ENCODE results near the gene PTPDC1. TPM values are rescaled to one million over a fixed set of nuclear protein-coding genes. Genes with fewer than 3 reads are reported as not detected.

PTPDC1 gene
- total and polyA plus RNA-seq, 2 of the 4 experiments (the other 2 are of a cell fraction): 3.9 to 6.1 TPM

DNA sequence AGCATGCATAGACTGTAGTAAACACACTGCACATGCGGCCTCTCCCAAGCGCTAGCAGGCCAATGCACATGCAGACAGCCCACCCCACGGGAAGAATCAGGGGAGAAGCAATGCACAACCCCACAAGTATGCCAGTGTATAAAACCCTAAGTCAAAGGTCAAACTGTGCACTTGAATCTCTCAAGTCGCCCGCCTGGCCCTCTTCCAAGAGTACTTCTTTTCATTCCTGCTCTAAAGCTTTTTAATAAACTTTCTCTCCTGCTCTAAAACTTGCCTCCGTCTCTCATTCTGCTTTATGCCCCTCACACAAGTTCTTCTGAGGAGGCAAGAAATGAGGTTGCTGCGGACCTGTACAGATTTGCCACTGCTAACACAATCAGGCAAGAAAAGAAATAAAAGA, 50.4 kb downstream of the PTPDC1 start:
- in situ Hi-C loops (cut with MboI; ENCODE audit: low sequenced_read_pairs): no loop called here
- ATAC-seq (ENCODE audit: low read depth): no peak
- H3K9me3 ChIP-seq (ENCODE audit: control insufficient read depth, insufficient read depth, low read length): no peaks in the 10 kb centered on the region; the same call in 1 of the 2 replicates
- WGBS, 2 experiments (ENCODE audit: extremely low coverage in 2 of 2, insufficient read length in 1 of 2): 55% methylated on average over 5 of the region's 7 CpGs; no CpG with 5 or more reads in 1 of the 2 experiments
- H3K14ac ChIP-seq (replicated peaks; ENCODE audit: low read depth, low read length): no peak overlapping the region; the same call in 1 of the 2 replicates
- no peak for TF ChIP-seq CEBPB (IDR thresholded peaks at IDR 0.05; ENCODE audit: low read depth, low read length)
- TF ChIP-seq BHLHE40 (IDR thresholded peaks at IDR 0.05; ENCODE audit: low read depth, low read length): no peak
- no peak for TF ChIP-seq MAFK (IDR thresholded peaks at IDR 0.05; ENCODE audit: low read depth, low read length)
- TF ChIP-seq RAD21 (IDR thresholded peaks at IDR 0.05; ENCODE audit: low read length): no peak
- TF ChIP-seq, protein P1, sequence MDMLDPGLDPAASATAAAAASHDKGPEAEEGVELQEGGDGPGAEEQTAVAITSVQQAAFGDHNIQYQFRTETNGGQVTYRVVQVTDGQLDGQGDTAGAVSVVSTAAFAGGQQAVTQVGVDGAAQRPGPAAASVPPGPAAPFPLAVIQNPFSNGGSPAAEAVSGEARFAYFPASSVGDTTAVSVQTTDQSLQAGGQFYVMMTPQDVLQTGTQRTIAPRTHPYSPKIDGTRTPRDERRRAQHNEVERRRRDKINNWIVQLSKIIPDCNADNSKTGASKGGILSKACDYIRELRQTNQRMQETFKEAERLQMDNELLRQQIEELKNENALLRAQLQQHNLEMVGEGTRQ (IDR thresholded peaks at IDR 0.05; ENCODE audit: low read depth, low read length): no peak
- no peak for TF ChIP-seq MAZ (IDR thresholded peaks at IDR 0.05; ENCODE audit: borderline replicate concordance, low read depth, low read length)
- H3K27me3 ChIP-seq (ENCODE audit: control insufficient read depth, insufficient read depth, low read length): no peaks in the 10 kb centered on the region
- 0 out of 4 replicates have a peak, but pooled peaks cover 2 to 4% of the 10 kb centered on the region in 2 experiments for H3K79me1 ChIP-seq (ENCODE audit: low read depth in 1 of 2, low read length in 2 of 2)
- H2BK120ac ChIP-seq (ENCODE audit: low read depth, low read length): peak overlapping the region; percentile 41; the same call in 1 of the 2 replicates
- BruUV-seq (replicated peaks): no TSS peak
- H3K36me3 ChIP-seq (ENCODE audit: control insufficient read depth, insufficient read depth, low read length): no peaks in the 10 kb centered on the region
- H2BK5ac ChIP-seq (ENCODE audit: low read depth, low read length, poor library complexity, severe bottlenecking): no peak overlapping the region
- no peak overlapping the region for H4K91ac ChIP-seq (ENCODE audit: insufficient read depth, low read depth, low read length)
- H3K4me2 ChIP-seq (ENCODE audit: low read depth, low read length): no peak overlapping the region
- ChIA-PET POLR2A (ENCODE audit: unreplicated experiment) (no interaction called here), CTCF (no interaction called here)
- no peak overlapping the region for H3K23ac ChIP-seq (ENCODE audit: low read depth, low read length)
- H2BK20ac ChIP-seq (ENCODE audit: low read depth, low read length): 0 out of 2 replicates have a peak overlapping the region, but pooled peaks have one; percentile 32
- no peak overlapping the region for H3K9ac ChIP-seq (ENCODE audit: low read depth, low read length)
- no peak overlapping the region for H2AFZ ChIP-seq (replicated peaks; ENCODE audit: low read length, poor library complexity)
- peak overlapping the region in 1 of 2 experiments; percentile 25; a peak in 1 of 4 replicates for H4K8ac ChIP-seq (ENCODE audit: low read depth in 2 of 2, low read length in 2 of 2)
- no peak overlapping the region for H3K56ac ChIP-seq (ENCODE audit: extremely low read depth, insufficient read depth, low read length)
- H4K20me1 ChIP-seq (ENCODE audit: insufficient read depth, low read length): no peaks in the 10 kb centered on the region
- no peak overlapping the region for H2BK15ac ChIP-seq (ENCODE audit: low read depth, low read length)
- peaks cover 10% of the 10 kb centered on the region for H3K4me1 ChIP-seq (ENCODE audit: control insufficient read depth, insufficient read depth, low read length)
- intact Hi-C loops (cut with micrococcal nuclease): no loop called here
- H4K5ac ChIP-seq (ENCODE audit: low read depth, low read length): no peak overlapping the region
- H3K4me3 ChIP-seq (ENCODE audit: insufficient read depth, low read depth, low read length): no peak overlapping the region
- no peak overlapping the region for H2AK9ac ChIP-seq (replicated peaks; ENCODE audit: low read depth, low read length, poor library complexity)
- peaks cover 5% of the 10 kb centered on the region for H3K9me1 ChIP-seq (ENCODE audit: insufficient read depth, low read length)
- DNase-seq: no peak
- no peak overlapping the region for H3K18ac ChIP-seq (ENCODE audit: low read depth, low read length)
- no peak overlapping the region for H3K4ac ChIP-seq (ENCODE audit: low read depth, low read length)
- no peak overlapping the region for H2AK5ac ChIP-seq (ENCODE audit: low read depth, low read length)
- no peak overlapping the region for H3K27ac ChIP-seq (ENCODE audit: insufficient read depth, low read length)
- dilution Hi-C loops (cut with HindIII; ENCODE audit: low sequenced_read_pairs, unreplicated experiment): no loop called here
